Measurements from ENCODE around the gene GPX2.

- TF ChIP-seq CTCF (IDR thresholded peaks at IDR 0.05) (no peak), POLR2A (IDR thresholded peaks at IDR 0.05) (no peak)
These were observed 7.0 kb downstream of the GPX2 start for GRCh38 chr14:64935508-64935907.
